Nephron (organoid): ENCODE results near the gene CKAP4.

Experiments used
- H3K27ac Mint-ChIP-seq, 3 experiments: 2 replicates each; pipeline ENCODE4 v1.8.0; 2020; ENCODE audit warnings: mixed read lengths in 3 of 3, mild to moderate bottlenecking in 2 of 3, moderate library complexity in 1 of 3
- H3K27me3 Mint-ChIP-seq: 2 replicates; pipeline ENCODE4 v1.8.0; 2021; ENCODE audit warnings: low read depth, mild to moderate bottlenecking, moderate library complexity, mixed read lengths
- H3K36me3 Mint-ChIP-seq: 2 replicates; pipeline ENCODE4 v1.8.0; 2020; ENCODE audit warnings: low read depth, mixed read lengths
- H3K4me1 Mint-ChIP-seq: 2 replicates; pipeline ENCODE4 v1.8.0; 2020; ENCODE audit warnings: mixed read lengths
- H3K4me3 Mint-ChIP-seq, 3 experiments: 2 replicates each; pipeline ENCODE4 v1.8.0; 2020; ENCODE audit warnings: mild to moderate bottlenecking in 3 of 3, mixed read lengths in 3 of 3, moderate library complexity in 2 of 3
- H3K9me3 Mint-ChIP-seq: 2 replicates; pipeline ENCODE4 v1.8.0; 2020; ENCODE audit warnings: mixed read lengths
- CTCF ChIP-seq, 3 experiments: fragments of 200-600 bp; sonication (generic); IDR thresholded peaks; one replicate each; pipeline ENCODE4 v1.5.0; 2021; ENCODE audit warnings: antibody characterized with exemption in 3 of 3; ENCODE audit not compliant: unreplicated experiment in 3 of 3

Gene CKAP4

GRCh38 chr12:106249411-106250135, 1.8 kb upstream of the CKAP4 start:
- peak overlapping the region; percentile 63 to 81 (median 81) for H3K27ac Mint-ChIP-seq
- peaks cover 47% of the 10 kb centered on the region for H3K4me1 Mint-ChIP-seq
- H3K27me3 Mint-ChIP-seq: no peaks in the 10 kb centered on the region
- H3K36me3 Mint-ChIP-seq: peaks cover 5% of the 10 kb centered on the region
- TF ChIP-seq CTCF (IDR thresholded peaks at IDR 0.05; ENCODE audit: unreplicated experiment in 3 of 3): no peak
- H3K9me3 Mint-ChIP-seq: no peaks in the 10 kb centered on the region
- H3K4me3 Mint-ChIP-seq: peak overlapping the region; percentile 83 to 85 (median 85)

- H3K4me1 Mint-ChIP-seq: peaks cover 49% of the 10 kb centered on the region
- TF ChIP-seq CTCF (IDR thresholded peaks at IDR 0.05; ENCODE audit: unreplicated experiment in 3 of 3): no peak
Observed at GRCh38 chr12:106248846-106249371, 1.1 kb upstream of the CKAP4 start.

GRCh38 chr12:106248312-106248845, 559 bp upstream of the CKAP4 start:
- H3K4me1 Mint-ChIP-seq: peaks cover 53% of the 10 kb centered on the region
- H3K27me3 Mint-ChIP-seq: no peaks in the 10 kb centered on the region
- H3K27ac Mint-ChIP-seq: peak overlapping the region; percentile 63 to 81 (median 81)
- no peak for TF ChIP-seq CTCF (IDR thresholded peaks at IDR 0.05; ENCODE audit: unreplicated experiment in 3 of 3)
- H3K9me3 Mint-ChIP-seq: no peaks in the 10 kb centered on the region
- H3K36me3 Mint-ChIP-seq: peaks cover 11% of the 10 kb centered on the region
- peak overlapping the region; percentile 83 to 85 (median 85) for H3K4me3 Mint-ChIP-seq

More at GRCh38 chr12:106248846-106249371, 1.1 kb upstream of the CKAP4 start:
- Mint-ChIP-seq H3K4me3 (peak overlapping the region; percentile 83 to 85 (median 85)), H3K36me3 (peaks cover 7% of the 10 kb centered on the region), H3K27ac (peak overlapping the region; percentile 63 to 81 (median 81)), H3K27me3 (no peaks in the 10 kb centered on the region), H3K9me3 (no peaks in the 10 kb centered on the region)

- Mint-ChIP-seq H3K27ac (peak overlapping the region; percentile 68 to 88 (median 82)), H3K4me3 (peak overlapping the region; percentile 82 to 90 (median 89)), H3K4me1 (peaks cover 56% of the 10 kb centered on the region), H3K27me3 (no peaks in the 10 kb centered on the region), H3K36me3 (peaks cover 23% of the 10 kb centered on the region), H3K9me3 (no peaks in the 10 kb centered on the region)
- no peak for TF ChIP-seq CTCF (IDR thresholded peaks at IDR 0.05; ENCODE audit: unreplicated experiment in 3 of 3)
Observed at GRCh38 chr12:106246891-106247673, 738 bp downstream of the CKAP4 start.

DNA sequence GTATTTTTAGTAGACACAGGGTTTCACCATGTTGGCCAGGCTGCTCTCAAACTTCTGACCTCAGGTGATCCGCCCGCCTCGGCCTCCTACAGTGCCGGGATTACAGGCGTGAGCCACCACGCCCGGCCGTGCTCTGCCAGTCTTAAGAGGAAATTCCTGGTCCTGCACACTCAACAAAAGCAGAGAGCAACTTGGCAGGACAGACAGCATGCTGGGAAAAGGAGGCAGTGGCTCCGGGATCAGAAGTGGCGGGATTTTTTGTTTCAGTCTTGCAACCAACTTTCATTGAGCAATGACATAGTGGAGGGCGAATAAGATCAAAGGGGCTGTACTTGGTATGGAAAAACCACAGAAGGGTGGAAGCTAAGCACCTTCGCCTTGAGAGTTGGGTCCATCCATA, 2.1 kb downstream of the CKAP4 start:
- peaks cover 34% of the 10 kb centered on the region for H3K36me3 Mint-ChIP-seq
- peak overlapping the region; percentile 82 to 90 (median 89) for H3K4me3 Mint-ChIP-seq
- no peaks in the 10 kb centered on the region for H3K27me3 Mint-ChIP-seq
- H3K27ac Mint-ChIP-seq: peak overlapping the region; percentile 68 to 88 (median 82)
- peaks cover 43% of the 10 kb centered on the region for H3K4me1 Mint-ChIP-seq
- H3K9me3 Mint-ChIP-seq: no peaks in the 10 kb centered on the region
- no peak for TF ChIP-seq CTCF (IDR thresholded peaks at IDR 0.05; ENCODE audit: unreplicated experiment in 3 of 3)
